Upper lobe of left lung (tissue), 6 donors: ENCODE measurements around the gene HOXB7. TPM values are rescaled to one million over a fixed set of nuclear protein-coding genes. Genes with fewer than 3 reads are reported as not detected.

Source experiments
- ATAC-seq, 2 donors: fragments of 200-7000 bp; cut with Tn5 transposase; one replicate each; pipeline ENCODE4 v1.9.1; 2022; ENCODE audit warnings: mild to moderate bottlenecking in 2 of 2, moderate library complexity in 2 of 2; ENCODE audit not compliant: low FRiP score in 2 of 2
- DNase-seq, 2 donors: peaks; one replicate each; pipeline ENCODE4 v3.0.0-alpha.2; 2019 to 2020
- H3K27ac ChIP-seq, 4 donors: fragments of 200-600 bp; sonication (generic); one replicate each; pipeline ENCODE4 v1.5.1; 2016 to 2019
- H3K27me3 ChIP-seq, 4 donors: fragments of 200-600 bp; sonication (generic); one replicate each; pipeline ENCODE4 v1.5.1; 2017 to 2019
- H3K36me3 ChIP-seq, 4 donors: fragments of 200-600 bp; sonication (generic); one replicate each; pipeline ENCODE4 v1.5.1; 2016 to 2019
- H3K4me1 ChIP-seq, 4 donors: fragments of 200-600 bp; sonication (generic); one replicate each; pipeline ENCODE4 v1.5.1; 2018 to 2019
- H3K4me3 ChIP-seq, 4 donors: fragments of 200-600 bp; sonication (generic); one replicate each; pipeline ENCODE4 v1.5.1; 2017 to 2019; ENCODE audit warnings: mild to moderate bottlenecking in 2 of 4, moderate library complexity in 1 of 4
- H3K9me3 ChIP-seq, 4 donors: fragments of 200-600 bp; sonication (generic); one replicate each; pipeline ENCODE4 v1.5.1; 2018 to 2019
- CTCF ChIP-seq, 6 experiments: fragments of 450-650 bp in 4 of 6; fragments of 200-600 bp in 2 of 6; sonication (generic) in 2 of 6; IDR thresholded peaks; one replicate each; pipeline ENCODE4 v1.5.1; 2016 to 2019; ENCODE audit warnings: antibody characterized with exemption in 6 of 6
- EP300 ChIP-seq, 4 donors: sonication (generic); formaldehyde crosslinking; IDR thresholded peaks; one replicate each; pipeline ENCODE4 v1.5.1; 2017; ENCODE audit warnings: antibody characterized with exemption in 4 of 4, control low read depth in 2 of 4
- POLR2A ChIP-seq, 4 donors: fragments of 450-650 bp; IDR thresholded peaks; one replicate each; pipeline ENCODE4 v1.5.1; 2016 to 2017; ENCODE audit warnings: antibody characterized with exemption in 4 of 4, mild to moderate bottlenecking in 2 of 4
- POLR2AphosphoS5 ChIP-seq, 2 donors: sonication (generic); formaldehyde crosslinking; IDR thresholded peaks; one replicate each; pipeline ENCODE4 v1.5.1; 2017; ENCODE audit warnings: antibody characterized with exemption in 2 of 2
- WGBS, 2 donors: methylation state at CpG; one replicate each; pipeline ENCODE4 v1.1.5; 2017 to 2018; 5-methylcytosine and 5-hydroxymethylcytosine counted together
- total RNA-seq, 6 donors: library from RNA; depleted of rRNA in 4 of 6; stranded (reverse); fragments of >200 nt in 4 of 6; gene quantifications; one replicate each; pipeline versions ENCODE4 v1.1.0 to v1.2.1, GENCODE V29; 2016 to 2021
- donor health status: DM: no; HTN: no; CAD: no; lungs with moderate emphysema.
- donor health status: DM: no; HTN: yes; CAD: no; lungs with severe emphysema.

Gene HOXB7
- total RNA-seq, 6 donors from 2014 or later: 1.1 to 3.7 (median 1.3) TPM; not detected in 1

- TF ChIP-seq POLR2AphosphoS5 (IDR thresholded peaks at IDR 0.05) (no peak), POLR2A (IDR thresholded peaks at IDR 0.05) (no peak), CTCF (IDR thresholded peaks at IDR 0.05) (no peak), EP300 (IDR thresholded peaks at IDR 0.05) (no peak)
- 13 to 18% methylated on average over 23 to 34 of the region's 34 CpGs for WGBS, 2 donors
- Histone ChIP-seq H3K4me3 (peak overlapping the region in 3 of 4 donors; percentile 48 to 61 (median 54)), H3K9me3 (no peaks in the 10 kb centered on the region), H3K36me3 (no peaks in the 10 kb centered on the region), H3K27ac (peak overlapping the region; percentile 66 to 90 (median 90)), H3K27me3 (peaks cover 0 to 49% (median 21%) of the 10 kb centered on the region in 4 donors), H3K4me1 (peaks cover 31 to 47% (median 35%) of the 10 kb centered on the region in 4 donors)
- peak in 1 of 2 donors; percentile 43 for ATAC-seq
- DNase-seq: peak in 1 of 2 donors; percentile 87
Measured at GRCh38 chr17:48586355-48587258, 24.2 kb downstream of the HOXB7 start.

GRCh38 chr17:48584223-48584741 lies 26.5 kb downstream of the HOXB7 start:
- Histone ChIP-seq H3K4me3 (no peak overlapping the region), H3K4me1 (peaks cover 32 to 52% (median 35%) of the 10 kb centered on the region in 4 donors), H3K36me3 (no peaks in the 10 kb centered on the region), H3K27me3 (peaks cover 0 to 64% (median 35%) of the 10 kb centered on the region in 4 donors), H3K9me3 (no peaks in the 10 kb centered on the region), H3K27ac (peak overlapping the region in 3 of 4 donors; percentile 89 to 90 (median 90))
- peak in 1 of 2 donors; percentile 34 for ATAC-seq
- no peak for TF ChIP-seq POLR2AphosphoS5 (IDR thresholded peaks at IDR 0.05)
- no peak for TF ChIP-seq CTCF (IDR thresholded peaks at IDR 0.05)
- no peak for TF ChIP-seq POLR2A (IDR thresholded peaks at IDR 0.05)
- TF ChIP-seq EP300 (IDR thresholded peaks at IDR 0.05): no peak
- 38 to 46% methylated on average over 2 of the region's 2 CpGs for WGBS, 2 donors
- DNase-seq: no peak

GRCh38 chr17:48583708-48584222 lies 27.1 kb downstream of the HOXB7 start:
- H3K27ac ChIP-seq: peak overlapping the region in 3 of 4 donors; percentile 89 to 94 (median 90)
- peaks cover 0 to 68% (median 37%) of the 10 kb centered on the region in 4 donors for H3K27me3 ChIP-seq
- WGBS, 2 donors: 60 to 67% methylated on average over 3 of the region's 3 CpGs
- no peak for TF ChIP-seq EP300 (IDR thresholded peaks at IDR 0.05)
- TF ChIP-seq POLR2A (IDR thresholded peaks at IDR 0.05): no peak
- no peak for TF ChIP-seq CTCF (IDR thresholded peaks at IDR 0.05)
- TF ChIP-seq POLR2AphosphoS5 (IDR thresholded peaks at IDR 0.05): no peak
- H3K36me3 ChIP-seq: no peaks in the 10 kb centered on the region
- no peaks in the 10 kb centered on the region for H3K9me3 ChIP-seq
- no peak overlapping the region for H3K4me3 ChIP-seq
- ATAC-seq (no peak), DNase-seq (no peak)
- peaks cover 32 to 52% (median 35%) of the 10 kb centered on the region in 4 donors for H3K4me1 ChIP-seq

GRCh38 chr17:48582750-48583069 lies 28.1 kb downstream of the HOXB7 start:
- ATAC-seq (no peak), DNase-seq (no peak)
- no peak for TF ChIP-seq POLR2A (IDR thresholded peaks at IDR 0.05)
- TF ChIP-seq CTCF (IDR thresholded peaks at IDR 0.05): no peak
- TF ChIP-seq EP300 (IDR thresholded peaks at IDR 0.05): no peak
- no peak for TF ChIP-seq POLR2AphosphoS5 (IDR thresholded peaks at IDR 0.05)
- WGBS, 2 donors: 30 to 32% methylated on average over 7 of the region's 7 CpGs
- Histone ChIP-seq H3K9me3 (no peaks in the 10 kb centered on the region), H3K4me1 (peaks cover 32 to 44% (median 35%) of the 10 kb centered on the region in 4 donors), H3K27me3 (peaks cover 0 to 78% (median 42%) of the 10 kb centered on the region in 4 donors), H3K36me3 (no peaks in the 10 kb centered on the region), H3K4me3 (peak overlapping the region in 2 of 4 donors; percentile 47 to 48), H3K27ac (peak overlapping the region; percentile 80 to 94 (median 86))
